GM12873 (cell line): ENCODE data around the gene NT5DC3.

Source experiments
- CTCF ChIP-seq: IDR thresholded peaks from 2 replicates; pipeline ENCODE4 v1.5.1; 2012; ENCODE audit warnings: low read depth, mild to moderate bottlenecking, moderate library complexity, low read length, control low read depth; ENCODE audit not compliant: insufficient read depth; ENCODE audit errors: missing control alignments

The NT5DC3 gene

GRCh38 chr12:103736572-103736971, 104.5 kb downstream of the NT5DC3 start:
- no peak for TF ChIP-seq CTCF

DNA sequence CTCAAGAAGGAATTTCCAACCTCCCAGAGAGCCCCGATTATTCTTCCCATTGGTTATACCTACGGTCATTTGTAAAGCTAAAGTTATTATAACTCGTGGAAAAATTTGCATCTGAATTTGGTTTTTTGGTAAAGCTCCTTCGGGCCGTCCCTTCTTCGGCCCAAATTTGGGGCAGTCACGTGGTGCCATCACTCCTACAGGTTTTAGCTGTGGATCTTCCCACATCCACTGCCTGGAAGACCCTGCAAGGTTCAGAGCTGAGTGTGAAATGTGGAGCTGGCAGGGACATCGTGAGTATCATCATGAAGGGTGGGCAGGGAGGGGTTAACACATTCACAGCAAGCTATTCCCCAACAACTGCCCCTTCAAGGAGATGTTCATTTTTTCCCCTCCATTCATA, 105.7 kb downstream of the NT5DC3 start:
- no peak for TF ChIP-seq CTCF

DNA sequence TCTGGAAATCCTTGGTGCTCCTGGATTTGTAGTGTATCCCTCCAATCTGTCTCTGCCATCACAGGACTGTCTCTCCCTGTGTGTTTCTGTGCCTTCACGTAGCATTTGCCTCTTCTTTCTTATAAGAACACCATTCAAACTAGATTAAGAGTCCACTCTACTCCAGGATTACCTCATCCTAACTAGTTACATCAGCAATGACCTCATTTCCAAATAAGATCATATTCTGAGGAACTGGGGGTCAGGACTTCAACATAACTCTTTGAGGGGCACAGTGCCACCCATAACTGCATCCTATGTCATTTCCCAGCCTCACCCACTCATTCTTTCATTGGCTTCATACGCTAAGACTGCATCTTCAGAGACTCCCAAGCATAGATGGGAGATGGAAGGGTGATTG, 106.2 kb downstream of the NT5DC3 start:
- no peak for TF ChIP-seq CTCF

DNA sequence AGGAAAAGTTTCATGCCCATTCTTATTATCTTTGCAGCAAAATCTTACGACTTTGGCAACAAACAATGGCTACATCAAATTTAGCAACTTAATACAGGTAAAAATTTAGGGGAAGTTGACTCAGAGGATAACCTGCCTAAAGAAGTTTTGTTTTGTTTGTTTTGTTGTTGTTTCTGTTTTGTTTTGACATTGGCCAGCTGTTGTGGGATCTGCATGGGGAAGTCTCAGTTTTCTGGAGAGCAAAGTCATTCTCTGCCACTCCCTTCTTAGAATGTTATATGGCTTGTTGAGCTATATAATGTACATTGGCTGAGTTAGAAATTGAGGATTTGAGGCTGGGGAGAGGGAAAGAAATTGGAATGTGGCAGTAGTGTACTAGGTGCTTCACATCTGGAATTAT, 109.5 kb downstream of the NT5DC3 start:
- TF ChIP-seq CTCF: no peak

GRCh38 chr12:103729499-103729898, 111.5 kb downstream of the NT5DC3 start:
- no peak for TF ChIP-seq CTCF

DNA sequence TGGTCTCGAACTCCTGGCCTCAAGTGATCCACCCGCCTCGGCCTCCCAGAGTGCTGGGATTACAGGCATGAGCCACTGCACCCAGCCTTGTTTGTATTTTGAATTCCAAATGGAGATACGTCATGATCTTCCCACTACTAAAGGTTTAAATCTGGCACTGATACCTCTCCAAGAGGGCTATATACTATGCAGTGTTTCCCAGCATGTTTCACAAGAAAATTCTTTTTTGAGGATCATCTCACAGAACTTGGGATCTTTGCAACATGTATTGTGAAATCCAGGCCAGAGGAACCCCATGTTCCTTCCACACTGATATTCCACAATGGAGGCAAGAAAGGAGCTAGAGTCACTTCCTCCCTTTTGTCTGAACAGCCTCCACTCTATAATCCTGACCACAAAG, 112.7 kb downstream of the NT5DC3 start:
- TF ChIP-seq CTCF: no peak

- TF ChIP-seq CTCF: no peak
Observed at GRCh38 chr12:103727638-103728037, 113.4 kb downstream of the NT5DC3 start.
